Activated T-cell treated with anti-CD3 and anti-CD28 coated beads, Interleukin-2, amount 50 U/mL, for 24 hours (primary cell): ENCODE measurements around the gene ADCYAP1.

ENCODE experiments used
- DNase-seq: peaks from one replicate; pipeline ENCODE4 v3.0.0-alpha.2; 2020
- H3K27ac Mint-ChIP-seq: 2 replicates; pipeline ENCODE4 v1.8.0; 2020; ENCODE audit warnings: mild to moderate bottlenecking, mixed read lengths
- H3K27me3 Mint-ChIP-seq: 2 replicates; pipeline ENCODE4 v1.8.0; 2020; ENCODE audit warnings: mixed read lengths
- H3K36me3 Mint-ChIP-seq: 2 replicates; pipeline ENCODE4 v1.8.0; 2020; ENCODE audit warnings: low read depth, mixed read lengths
- H3K4me1 Mint-ChIP-seq: 2 replicates; pipeline ENCODE4 v1.8.0; 2020; ENCODE audit warnings: low read depth, mixed read lengths
- H3K4me3 Mint-ChIP-seq: 2 replicates; pipeline ENCODE4 v1.8.0; 2020; ENCODE audit warnings: mild to moderate bottlenecking, moderate library complexity, mixed read lengths
- H3K9me3 Mint-ChIP-seq: 2 replicates; pipeline ENCODE4 v1.8.0; 2020; ENCODE audit warnings: mixed read lengths

ADCYAP1 gene

GRCh38 chr18:905948-906415 is 1.3 kb downstream of the ADCYAP1 start:
- no peak for DNase-seq
- Mint-ChIP-seq H3K27ac (no peak overlapping the region), H3K4me3 (no peak overlapping the region), H3K27me3 (peaks cover 87% of the 10 kb centered on the region), H3K36me3 (no peaks in the 10 kb centered on the region), H3K9me3 (peaks cover 9% of the 10 kb centered on the region), H3K4me1 (peaks cover 32% of the 10 kb centered on the region)

- Mint-ChIP-seq H3K27me3 (peaks cover 88% of the 10 kb centered on the region), H3K4me1 (peaks cover 32% of the 10 kb centered on the region), H3K9me3 (peaks cover 9% of the 10 kb centered on the region), H3K36me3 (no peaks in the 10 kb centered on the region), H3K27ac (no peak overlapping the region), H3K4me3 (peak overlapping the region; percentile 47)
- peak; percentile 34 for DNase-seq
Observed at GRCh38 chr18:906416-907114, 1.9 kb downstream of the ADCYAP1 start.

- H3K4me3 Mint-ChIP-seq, result peak overlapping the region; percentile 66
Observed at GRCh38 chr18:907115-907884, 2.6 kb downstream of the ADCYAP1 start.

GRCh38 chr18:907885-908757 is 3.5 kb downstream of the ADCYAP1 start:
- H3K27ac Mint-ChIP-seq, result no peak overlapping the region
- peaks cover 87% of the 10 kb centered on the region for H3K27me3 Mint-ChIP-seq
- no peaks in the 10 kb centered on the region for H3K36me3 Mint-ChIP-seq
- peak; percentile 32 for DNase-seq
- H3K4me3 Mint-ChIP-seq, result peak overlapping the region; percentile 66
- H3K9me3 Mint-ChIP-seq, result peaks cover 9% of the 10 kb centered on the region
- H3K4me1 Mint-ChIP-seq, result peaks cover 32% of the 10 kb centered on the region

More at GRCh38 chr18:907115-907884, 2.6 kb downstream of the ADCYAP1 start:
- H3K4me1 Mint-ChIP-seq, result peaks cover 32% of the 10 kb centered on the region
- H3K27me3 Mint-ChIP-seq, result peaks cover 86% of the 10 kb centered on the region
- no peaks in the 10 kb centered on the region for H3K36me3 Mint-ChIP-seq
- H3K9me3 Mint-ChIP-seq, result peaks cover 9% of the 10 kb centered on the region
- H3K27ac Mint-ChIP-seq, result no peak overlapping the region
- DNase-seq, result peak; percentile 36

GRCh38 chr18:908758-909724 is 4.4 kb downstream of the ADCYAP1 start:
- Mint-ChIP-seq H3K27me3 (peaks cover 86% of the 10 kb centered on the region), H3K27ac (no peak overlapping the region), H3K4me1 (peaks cover 29% of the 10 kb centered on the region), H3K36me3 (no peaks in the 10 kb centered on the region), H3K9me3 (peaks cover 3% of the 10 kb centered on the region), H3K4me3 (peak overlapping the region; percentile 66)
- no peak for DNase-seq

GRCh38 chr18:910247-910646 is 5.6 kb downstream of the ADCYAP1 start:
- DNase-seq, result no peak
- no peaks in the 10 kb centered on the region for H3K36me3 Mint-ChIP-seq
- peaks cover 80% of the 10 kb centered on the region for H3K27me3 Mint-ChIP-seq
- H3K4me1 Mint-ChIP-seq, result peaks cover 22% of the 10 kb centered on the region
- no peaks in the 10 kb centered on the region for H3K9me3 Mint-ChIP-seq
- H3K27ac Mint-ChIP-seq, result no peak overlapping the region
- H3K4me3 Mint-ChIP-seq, result no peak overlapping the region

GRCh38 chr18:911025-911424 is 6.4 kb downstream of the ADCYAP1 start:
- Mint-ChIP-seq H3K4me1 (peaks cover 19% of the 10 kb centered on the region), H3K27ac (no peak overlapping the region), H3K4me3 (no peak overlapping the region), H3K27me3 (peaks cover 76% of the 10 kb centered on the region), H3K36me3 (no peaks in the 10 kb centered on the region), H3K9me3 (no peaks in the 10 kb centered on the region)
- DNase-seq, result no peak

- Mint-ChIP-seq H3K27me3 (peaks cover 74% of the 10 kb centered on the region), H3K27ac (no peak overlapping the region), H3K9me3 (no peaks in the 10 kb centered on the region), H3K4me3 (no peak overlapping the region), H3K4me1 (peaks cover 16% of the 10 kb centered on the region), H3K36me3 (no peaks in the 10 kb centered on the region)
- no peak for DNase-seq
Observed at GRCh38 chr18:911486-911885, 6.8 kb downstream of the ADCYAP1 start.

GRCh38 chr18:916562-916961 is 11.9 kb downstream of the ADCYAP1 start:
- H3K4me1 Mint-ChIP-seq, result no peaks in the 10 kb centered on the region
- DNase-seq, result no peak
- H3K27me3 Mint-ChIP-seq, result peaks cover 65% of the 10 kb centered on the region
- H3K4me3 Mint-ChIP-seq, result no peak overlapping the region
- H3K9me3 Mint-ChIP-seq, result no peaks in the 10 kb centered on the region
- H3K27ac Mint-ChIP-seq, result no peak overlapping the region
- no peaks in the 10 kb centered on the region for H3K36me3 Mint-ChIP-seq

- no peak for DNase-seq
- Mint-ChIP-seq H3K27me3 (peaks cover 57% of the 10 kb centered on the region), H3K36me3 (no peaks in the 10 kb centered on the region)
Observed at GRCh38 chr18:919078-919477, 14.4 kb downstream of the ADCYAP1 start.

GRCh38 chr18:923144-923866 is 18.6 kb downstream of the ADCYAP1 start:
- Mint-ChIP-seq H3K4me1 (no peaks in the 10 kb centered on the region), H3K4me3 (no peak overlapping the region), H3K9me3 (no peaks in the 10 kb centered on the region), H3K27me3 (peaks cover 49% of the 10 kb centered on the region), H3K36me3 (no peaks in the 10 kb centered on the region), H3K27ac (no peak overlapping the region)
- no peak for DNase-seq

More at GRCh38 chr18:919078-919477, 14.4 kb downstream of the ADCYAP1 start:
- no peaks in the 10 kb centered on the region for H3K9me3 Mint-ChIP-seq
- H3K27ac Mint-ChIP-seq, result no peak overlapping the region
- no peak overlapping the region for H3K4me3 Mint-ChIP-seq
- H3K4me1 Mint-ChIP-seq, result no peaks in the 10 kb centered on the region

GRCh38 chr18:924987-925386 is 20.3 kb downstream of the ADCYAP1 start:
- Mint-ChIP-seq H3K27me3 (peaks cover 43% of the 10 kb centered on the region), H3K4me1 (no peaks in the 10 kb centered on the region), H3K27ac (no peak overlapping the region), H3K36me3 (no peaks in the 10 kb centered on the region), H3K9me3 (no peaks in the 10 kb centered on the region), H3K4me3 (no peak overlapping the region)
- no peak for DNase-seq

GRCh38 chr18:926946-927345 is 22.3 kb downstream of the ADCYAP1 start:
- no peaks in the 10 kb centered on the region for H3K36me3 Mint-ChIP-seq
- no peak overlapping the region for H3K4me3 Mint-ChIP-seq
- no peak for DNase-seq
- H3K4me1 Mint-ChIP-seq, result no peaks in the 10 kb centered on the region
- no peak overlapping the region for H3K27ac Mint-ChIP-seq
- no peaks in the 10 kb centered on the region for H3K9me3 Mint-ChIP-seq
- peaks cover 38% of the 10 kb centered on the region for H3K27me3 Mint-ChIP-seq
